Measurements from ENCODE around the gene THEM5.

Gene THEM5

DNA sequence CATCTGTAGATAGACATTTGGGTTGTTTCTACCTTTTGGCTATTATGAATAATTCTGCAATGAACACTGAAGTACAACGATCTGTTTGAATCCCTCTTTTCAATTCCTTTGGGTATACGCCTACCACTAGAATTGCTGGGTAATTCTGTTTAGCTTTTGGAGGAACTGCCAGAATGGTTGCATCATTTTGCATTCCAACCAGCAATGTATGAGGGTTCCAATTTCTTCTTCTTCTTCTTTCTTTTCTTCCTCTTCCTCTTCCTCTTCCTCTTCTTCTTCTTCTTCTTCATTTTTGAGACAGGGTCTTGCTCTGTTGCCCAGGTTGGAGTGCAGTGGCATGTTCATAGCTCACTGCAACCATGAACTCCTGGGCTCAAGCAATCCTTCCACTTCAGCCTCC, 13.8 kb upstream of the THEM5 start:
- in situ Hi-C loops (cut with HindIII; ENCODE audit: low sequenced_read_pairs) = no loop called here
- no peak for DNase-seq (ENCODE audit: low read depth, low spot score)
- no peak for TF ChIP-seq CTCF (IDR thresholded peaks at IDR 0.05; ENCODE audit: low read depth, low read length)
- H3K4me3 ChIP-seq (ENCODE audit: low read depth, low read length) = no peak overlapping the region

DNA sequence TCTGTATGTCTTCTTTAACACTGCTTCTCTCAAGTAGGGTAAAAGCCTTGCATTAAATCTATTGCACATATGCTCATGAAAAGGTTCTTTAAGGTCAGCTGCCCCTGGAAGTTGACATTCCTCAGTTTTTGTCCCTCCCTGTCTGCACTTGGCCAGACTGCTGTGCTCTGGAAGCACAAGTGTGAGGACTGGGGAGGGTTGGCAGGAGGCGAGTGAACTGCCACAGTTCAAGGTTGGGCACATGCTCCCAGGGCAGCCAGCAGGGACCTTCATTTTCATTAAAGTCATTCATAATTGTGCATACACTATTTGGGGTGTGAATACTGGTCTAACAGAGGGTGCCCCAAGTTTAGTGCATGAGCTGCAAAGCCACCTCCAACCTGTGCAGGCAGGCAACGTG, 10.9 kb upstream of the THEM5 start:
- no peak for TF ChIP-seq CTCF (IDR thresholded peaks at IDR 0.05; ENCODE audit: low read depth, low read length)
- in situ Hi-C loops (cut with HindIII; ENCODE audit: low sequenced_read_pairs) = no loop called here
- DNase-seq (ENCODE audit: low read depth, low spot score) = no peak
- H3K4me3 ChIP-seq (ENCODE audit: low read depth, low read length) = no peak overlapping the region

- in situ Hi-C loops (cut with HindIII; ENCODE audit: low sequenced_read_pairs) = no loop called here
- H3K4me3 ChIP-seq (ENCODE audit: low read depth, low read length) = no peak overlapping the region
- TF ChIP-seq CTCF (IDR thresholded peaks at IDR 0.05; ENCODE audit: low read depth, low read length) = no peak
- DNase-seq (ENCODE audit: low read depth, low spot score) = no peak
Measured at GRCh38 chr1:151862604-151863003, 9.1 kb upstream of the THEM5 start.

GRCh38 chr1:151860504-151861187, 7.1 kb upstream of the THEM5 start:
- in situ Hi-C loops (cut with HindIII; ENCODE audit: low sequenced_read_pairs) = no loop called here
- TF ChIP-seq CTCF (IDR thresholded peaks at IDR 0.05; ENCODE audit: low read depth, low read length) = no peak
- DNase-seq (ENCODE audit: low read depth, low spot score) = no peak
- no peak overlapping the region for H3K4me3 ChIP-seq (ENCODE audit: low read depth, low read length)

DNA sequence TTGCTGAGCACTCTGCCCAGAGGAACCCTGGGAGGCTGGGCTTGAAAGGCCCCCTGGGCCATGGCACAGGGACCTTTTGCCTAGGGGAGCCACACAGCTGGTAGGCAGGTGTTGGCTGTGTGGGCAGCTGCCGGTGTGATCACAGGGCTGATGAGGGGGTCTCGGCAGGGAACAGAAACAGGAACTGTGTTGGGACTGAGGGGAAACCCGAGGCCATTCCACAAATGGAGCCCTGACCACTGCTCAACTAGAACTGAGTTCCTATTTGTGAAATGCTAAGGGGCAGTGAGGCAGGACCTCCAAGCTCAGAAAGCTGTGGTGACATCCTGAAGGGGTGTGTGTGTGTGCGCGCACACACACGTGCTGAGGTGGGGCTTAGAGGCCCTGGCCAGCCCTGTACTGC, 6.4 kb upstream of the THEM5 start:
- no peak for DNase-seq (ENCODE audit: low read depth, low spot score)
- no peak for TF ChIP-seq CTCF (IDR thresholded peaks at IDR 0.05; ENCODE audit: low read depth, low read length)
- in situ Hi-C loops (cut with HindIII; ENCODE audit: low sequenced_read_pairs) = no loop called here
- no peak overlapping the region for H3K4me3 ChIP-seq (ENCODE audit: low read depth, low read length)

- in situ Hi-C loops (cut with HindIII; ENCODE audit: low sequenced_read_pairs) = no loop called here
- TF ChIP-seq CTCF (IDR thresholded peaks at IDR 0.05; ENCODE audit: low read depth, low read length) = no peak
- DNase-seq (ENCODE audit: low read depth, low spot score) = no peak
- no peak overlapping the region for H3K4me3 ChIP-seq (ENCODE audit: low read depth, low read length)
Measured at GRCh38 chr1:151858886-151859665, 5.6 kb upstream of the THEM5 start.
